Transverse colon (tissue), 4 donors: Measurements from ENCODE around the gene MED7. TPM values are rescaled to one million over a fixed set of nuclear protein-coding genes. Genes with fewer than 3 reads are reported as not detected.

Experiments
- DNase-seq: peaks from one replicate; pipeline ENCODE4 v3.0.0-alpha.2; 2019
- H3K27ac ChIP-seq, 4 donors: fragments of 200-600 bp; sonication (generic); 2 replicates each; pipeline ENCODE4 v1.5.1; 2016 to 2018; ENCODE audit warnings: inconsistent platforms in 4 of 4
- H3K27me3 ChIP-seq: fragments of 200-600 bp; sonication (generic); 2 replicates; pipeline ENCODE4 v1.5.1; 2017; ENCODE audit warnings: inconsistent platforms
- H3K36me3 ChIP-seq, 4 donors: fragments of 200-600 bp; sonication (generic); 2 replicates each; pipeline ENCODE4 v1.5.1; 2017 to 2019; ENCODE audit warnings: inconsistent platforms in 4 of 4
- H3K4me1 ChIP-seq, 4 donors: fragments of 200-600 bp; sonication (generic); 2 replicates each; pipeline ENCODE4 v1.5.1; 2017 to 2020; ENCODE audit warnings: inconsistent platforms in 4 of 4
- H3K4me3 ChIP-seq, 4 donors: fragments of 200-600 bp; sonication (generic); 1 replicate in 1 of 4; 2 replicates in 3 of 4; pipeline versions ENCODE4 v1.5.1 to v1.6.1; 2017 to 2019; ENCODE audit warnings: inconsistent platforms in 4 of 4
- H3K9me3 ChIP-seq, 2 donors: fragments of 200-600 bp; sonication (generic); 2 replicates each; pipeline ENCODE4 v1.5.1; 2017 to 2019; ENCODE audit warnings: inconsistent platforms in 2 of 2
- CTCF ChIP-seq, 5 experiments: fragments of 200-600 bp in 3 of 5; fragments of 450-650 bp in 2 of 5; sonication (generic) in 3 of 5; IDR thresholded peaks; 1 replicate in 2 of 5; 2 replicates in 3 of 5; pipeline ENCODE4 v1.5.1; 2016 to 2017; ENCODE audit warnings: antibody characterized with exemption in 5 of 5, inconsistent platforms in 3 of 5, mild to moderate bottlenecking in 2 of 5, moderate library complexity in 1 of 5
- EP300 ChIP-seq: sonication (generic); formaldehyde crosslinking; IDR thresholded peaks from one replicate; pipeline ENCODE4 v1.6.1; 2017; ENCODE audit warnings: antibody characterized with exemption, low read depth
- POLR2A ChIP-seq: fragments of 450-650 bp; IDR thresholded peaks from one replicate; pipeline ENCODE4 v1.6.1; 2016; ENCODE audit warnings: antibody characterized with exemption, mild to moderate bottlenecking, moderate library complexity
- POLR2AphosphoS5 ChIP-seq, 3 donors: sonication (generic); formaldehyde crosslinking; IDR thresholded peaks; one replicate each; pipeline ENCODE4 v1.6.1; 2016; ENCODE audit warnings: antibody characterized with exemption in 3 of 3
- WGBS, 2 donors: methylation state at CpG; one replicate each; pipeline ENCODE4 v1.1.5; 2018; ENCODE audit warnings: low coverage in 1 of 2; 5-methylcytosine and 5-hydroxymethylcytosine counted together
- in situ Hi-C, 4 donors: fragments of 200-750 bp; cut with MboI; loops; one replicate each; pipeline versions ENCODE4 v1.15.0 to v1.15.1; 2017; ENCODE audit warnings: low sequenced_read_pairs in 3 of 4, low pct_ligation_motif_present in 1 of 4, low pct_unique_long_range_greater_than_20kb in 1 of 4
- intact Hi-C: fragments of 100-400 bp; cut with DNase I; formaldehyde crosslinking; loops from one replicate; pipeline ENCODE4 v1.15.1; 2023; ENCODE audit warnings: low total_unique reads
- total RNA-seq, 4 donors: library from RNA; depleted of rRNA; stranded (reverse); fragments of >200 nt; gene quantifications; one replicate each; pipeline ENCODE4 v1.1.0, GENCODE V29; 2016

MED7 gene
- total RNA-seq, 4 donors from 2014 or later: 10.0 to 12.1 (median 11.0) TPM; not detected in 1

- no peak for TF ChIP-seq POLR2A
- TF ChIP-seq EP300: no peak
- no peak for TF ChIP-seq POLR2AphosphoS5 (IDR thresholded peaks at IDR 0.05)
- TF ChIP-seq CTCF (IDR thresholded peaks at IDR 0.05): no peak
- intact Hi-C loops (no loop called here), in situ Hi-C loops (no loop called here)
- H3K9me3 ChIP-seq: no peaks in the 10 kb centered on the region
- H3K36me3 ChIP-seq: no peaks in the 10 kb centered on the region
- H3K4me1 ChIP-seq: no peaks in the 10 kb centered on the region
- peak overlapping the region in 1 of 4 donors; percentile 30 for H3K4me3 ChIP-seq
- no peak for DNase-seq
- peak overlapping the region in 2 of 4 donors; percentile 25 to 53 for H3K27ac ChIP-seq
- 40 to 75% methylated on average over 1 to 3 of the region's 3 CpGs for WGBS, 2 donors
- no peaks in the 10 kb centered on the region for H3K27me3 ChIP-seq
Observed at GRCh38 chr5:157107508-157107907, 35.2 kb downstream of the MED7 start.

- H3K4me3 ChIP-seq: peak overlapping the region in 1 of 4 donors; percentile 30
- TF ChIP-seq POLR2A: no peak
- TF ChIP-seq CTCF (IDR thresholded peaks at IDR 0.05): no peak
- no peak for TF ChIP-seq EP300
- no peak for TF ChIP-seq POLR2AphosphoS5 (IDR thresholded peaks at IDR 0.05)
- intact Hi-C loops (no loop called here), in situ Hi-C loops (no loop called here)
- H3K36me3 ChIP-seq: no peaks in the 10 kb centered on the region
- 44 to 85% methylated on average over 3 to 14 of the region's 14 CpGs for WGBS, 2 donors
- no peaks in the 10 kb centered on the region for H3K27me3 ChIP-seq
- H3K9me3 ChIP-seq: no peaks in the 10 kb centered on the region
- no peak for DNase-seq
- H3K4me1 ChIP-seq: no peaks in the 10 kb centered on the region
- peak overlapping the region in 3 of 4 donors; percentile 25 to 53 (median 33) for H3K27ac ChIP-seq
Observed at GRCh38 chr5:157106630-157107461, 35.8 kb downstream of the MED7 start.

GRCh38 chr5:157100140-157100679 lies 42.5 kb downstream of the MED7 start:
- H3K36me3 ChIP-seq: no peaks in the 10 kb centered on the region
- no peak for DNase-seq
- TF ChIP-seq EP300 (no peak), POLR2AphosphoS5 (IDR thresholded peaks at IDR 0.05) (no peak), POLR2A (no peak), CTCF (IDR thresholded peaks at IDR 0.05) (no peak)
- no peaks in the 10 kb centered on the region for H3K9me3 ChIP-seq
- H3K27me3 ChIP-seq: no peaks in the 10 kb centered on the region
- WGBS, 2 donors: 58 to 65% methylated on average over 2 of the region's 2 CpGs
- H3K4me1 ChIP-seq: no peaks in the 10 kb centered on the region
- in situ Hi-C loops (no loop called here), intact Hi-C loops (no loop called here)
- H3K27ac ChIP-seq: no peak overlapping the region
- H3K4me3 ChIP-seq: no peak overlapping the region

GRCh38 chr5:157088342-157088990 lies 54.2 kb downstream of the MED7 start:
- H3K4me1 ChIP-seq: no peaks in the 10 kb centered on the region
- in situ Hi-C loops (no loop called here), intact Hi-C loops (no loop called here)
- DNase-seq: no peak
- H3K27ac ChIP-seq: no peak overlapping the region
- TF ChIP-seq POLR2AphosphoS5 (IDR thresholded peaks at IDR 0.05) (no peak), POLR2A (no peak), EP300 (no peak), CTCF (IDR thresholded peaks at IDR 0.05) (no peak)
- H3K27me3 ChIP-seq: no peaks in the 10 kb centered on the region
- WGBS, 2 donors: 49 to 67% methylated on average over 3 of the region's 3 CpGs
- H3K36me3 ChIP-seq: no peaks in the 10 kb centered on the region
- no peak overlapping the region for H3K4me3 ChIP-seq
- no peaks in the 10 kb centered on the region for H3K9me3 ChIP-seq
